Measurements from ENCODE around the gene METTL6. TPM values are rescaled to one million over a fixed set of nuclear protein-coding genes. Genes with fewer than 3 reads are reported as not detected.
"Not testable (repeated sequence)": the region's sequence is repeated elsewhere in the genome, so short reads cannot be mapped to it uniquely, and the experiment has no call there.

Gene METTL6
- polyA plus RNA-seq, 2 donors, result 5.6 to 8.9 TPM

GRCh38 chr3:15380980-15381890 lies 46.1 kb downstream of the METTL6 start:
- Histone ChIP-seq H3K9me3 (ENCODE audit: control insufficient read depth in 2 of 2, insufficient read depth in 1 of 2, low read depth in 1 of 2, low read length in 1 of 2) (peaks cover 0 to 2% of the 10 kb centered on the region in 2 donors), H3K4me1 (ENCODE audit: control insufficient read depth in 2 of 2, insufficient read depth in 2 of 2, low read length in 1 of 2) (no peaks in the 10 kb centered on the region), H3K36me3 (ENCODE audit: control insufficient read depth in 2 of 2, insufficient read depth in 2 of 2, low read length in 1 of 2) (no peaks in the 10 kb centered on the region), H3K4me3 (ENCODE audit: low read depth in 1 of 2, low read length in 2 of 2) (no peak overlapping the region), H3K27me3 (ENCODE audit: control insufficient read depth in 1 of 2, insufficient read depth in 2 of 2, low read length in 2 of 2) (no peaks in the 10 kb centered on the region), H3K27ac (ENCODE audit: low read depth in 2 of 2, low read length in 1 of 2) (no peak overlapping the region)
- WGBS, 2 donors, result 63 to 76% methylated on average over 6 of the region's 6 CpGs

DNA sequence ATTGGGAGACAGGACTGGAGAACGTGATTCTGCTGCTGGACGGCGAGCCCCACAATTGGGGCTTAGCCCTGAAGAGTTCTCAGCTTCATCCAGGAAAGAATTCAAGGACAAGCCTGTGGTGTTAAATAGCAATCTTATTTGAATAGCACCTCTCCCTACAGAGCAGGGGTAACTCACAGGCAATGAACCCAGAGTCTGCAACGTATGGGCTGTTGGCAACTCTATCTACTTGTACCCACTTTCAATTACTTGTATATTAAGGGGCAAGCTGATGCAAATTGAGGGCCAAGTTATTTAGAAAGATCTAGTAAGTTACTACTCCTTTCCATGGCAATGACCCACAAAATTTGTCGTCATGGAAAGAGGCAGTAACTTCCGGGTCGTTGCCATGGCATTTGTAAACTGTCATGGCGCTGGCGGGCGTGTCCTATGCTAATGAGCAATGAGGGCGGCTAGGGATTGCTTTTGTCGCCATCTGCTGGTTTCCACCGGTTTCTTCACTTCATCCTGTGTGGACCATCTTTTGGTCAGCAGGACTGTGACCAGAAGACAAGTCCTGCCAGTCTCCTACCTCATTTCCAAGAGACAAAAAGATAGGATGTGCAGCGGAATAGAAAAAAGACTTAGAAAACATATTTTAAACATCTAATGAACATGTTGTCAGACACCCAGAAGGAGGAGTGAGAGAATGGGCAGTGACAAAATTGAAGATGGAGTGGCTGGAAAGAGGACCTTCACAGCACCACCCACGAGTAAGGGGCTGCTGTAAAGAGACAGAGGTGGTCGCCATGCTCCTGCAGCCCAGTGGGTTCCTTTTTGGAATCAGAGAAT lies 49.2 kb downstream of the METTL6 start:
- Histone ChIP-seq H3K9me3 (ENCODE audit: control insufficient read depth in 2 of 2, insufficient read depth in 1 of 2, low read depth in 1 of 2, low read length in 1 of 2) (no peaks in the 10 kb centered on the region), H3K27ac (ENCODE audit: low read depth in 2 of 2, low read length in 1 of 2) (no peak overlapping the region), H3K4me1 (ENCODE audit: control insufficient read depth in 2 of 2, insufficient read depth in 2 of 2, low read length in 1 of 2) (no peaks in the 10 kb centered on the region), H3K36me3 (ENCODE audit: control insufficient read depth in 2 of 2, insufficient read depth in 2 of 2, low read length in 1 of 2) (no peaks in the 10 kb centered on the region), H3K4me3 (ENCODE audit: low read depth in 1 of 2, low read length in 2 of 2) (no peak overlapping the region), H3K27me3 (ENCODE audit: control insufficient read depth in 1 of 2, insufficient read depth in 2 of 2, low read length in 2 of 2) (no peaks in the 10 kb centered on the region)
- WGBS, 2 donors, result 24 to 26% methylated on average over 16 of the region's 16 CpGs

GRCh38 chr3:15375461-15376000 lies 51.8 kb downstream of the METTL6 start:
- Histone ChIP-seq H3K9me3 (ENCODE audit: control insufficient read depth in 2 of 2, insufficient read depth in 1 of 2, low read depth in 1 of 2, low read length in 1 of 2) (no peaks in the 10 kb centered on the region), H3K4me3 (ENCODE audit: low read depth in 1 of 2, low read length in 2 of 2) (no peak overlapping the region), H3K36me3 (ENCODE audit: control insufficient read depth in 2 of 2, insufficient read depth in 2 of 2, low read length in 1 of 2) (no peaks in the 10 kb centered on the region), H3K27me3 (ENCODE audit: control insufficient read depth in 1 of 2, insufficient read depth in 2 of 2, low read length in 2 of 2) (no peaks in the 10 kb centered on the region), H3K4me1 (ENCODE audit: control insufficient read depth in 2 of 2, insufficient read depth in 2 of 2, low read length in 1 of 2) (no peaks in the 10 kb centered on the region), H3K27ac (ENCODE audit: low read depth in 2 of 2, low read length in 1 of 2) (no peak overlapping the region)
- WGBS, 2 donors, result 94 to 96% methylated on average over 22 of the region's 22 CpGs

GRCh38 chr3:15372918-15373317 lies 54.4 kb downstream of the METTL6 start:
- H3K4me1 ChIP-seq (ENCODE audit: control insufficient read depth in 2 of 2, insufficient read depth in 2 of 2, low read length in 1 of 2), result no peaks in the 10 kb centered on the region
- no peaks in the 10 kb centered on the region for H3K9me3 ChIP-seq (ENCODE audit: control insufficient read depth in 2 of 2, insufficient read depth in 1 of 2, low read depth in 1 of 2, low read length in 1 of 2)
- H3K36me3 ChIP-seq (ENCODE audit: control insufficient read depth in 2 of 2, insufficient read depth in 2 of 2, low read length in 1 of 2), result no peaks in the 10 kb centered on the region
- WGBS, 2 donors, result 84 to 90% methylated on average over 4 of the region's 4 CpGs
- H3K4me3 ChIP-seq (ENCODE audit: low read depth in 1 of 2, low read length in 2 of 2), result no peak overlapping the region
- no peak overlapping the region for H3K27ac ChIP-seq (ENCODE audit: low read depth in 2 of 2, low read length in 1 of 2)
- H3K27me3 ChIP-seq (ENCODE audit: control insufficient read depth in 1 of 2, insufficient read depth in 2 of 2, low read length in 2 of 2), result no peaks in the 10 kb centered on the region

DNA sequence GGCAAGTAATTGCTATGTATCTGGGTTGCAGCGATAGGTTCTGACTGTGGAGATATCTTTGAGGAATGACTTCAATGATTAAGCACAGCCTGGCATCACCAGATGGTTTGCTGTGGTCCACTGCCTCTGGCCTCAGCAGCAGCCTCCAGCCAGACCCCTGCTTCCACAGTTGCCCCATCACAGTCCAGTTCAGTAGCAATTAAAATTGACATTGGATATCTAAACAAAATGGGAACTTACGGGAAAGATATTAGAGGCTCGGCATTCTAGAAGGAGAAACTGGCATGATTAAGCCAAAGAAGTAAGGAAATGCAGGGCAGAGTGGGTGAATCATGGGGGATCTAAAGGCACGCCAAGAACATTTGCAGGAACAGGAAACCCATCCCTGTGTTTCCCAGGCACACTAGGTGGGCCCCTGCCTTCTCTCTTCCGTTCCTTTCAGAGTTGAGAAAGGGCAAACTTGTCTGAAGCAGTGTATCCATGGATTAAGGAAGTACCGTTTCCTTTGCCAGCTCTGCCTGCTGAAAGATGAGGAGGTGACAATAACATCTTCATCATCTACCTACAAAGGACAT lies 58.7 kb downstream of the METTL6 start:
- H3K27me3 ChIP-seq (ENCODE audit: control insufficient read depth in 1 of 2, insufficient read depth in 2 of 2, low read length in 2 of 2), result no peaks in the 10 kb centered on the region
- H3K4me3 ChIP-seq (ENCODE audit: low read depth in 1 of 2, low read length in 2 of 2), result no peak overlapping the region
- no peak overlapping the region for H3K27ac ChIP-seq (ENCODE audit: low read depth in 2 of 2, low read length in 1 of 2)
- 80 to 81% methylated on average over 6 of the region's 6 CpGs for WGBS, 2 donors
- H3K36me3 ChIP-seq (ENCODE audit: control insufficient read depth in 2 of 2, insufficient read depth in 2 of 2, low read length in 1 of 2), result no peaks in the 10 kb centered on the region
- no peaks in the 10 kb centered on the region for H3K9me3 ChIP-seq (ENCODE audit: control insufficient read depth in 2 of 2, insufficient read depth in 1 of 2, low read depth in 1 of 2, low read length in 1 of 2)
- no peaks in the 10 kb centered on the region for H3K4me1 ChIP-seq (ENCODE audit: control insufficient read depth in 2 of 2, insufficient read depth in 2 of 2, low read length in 1 of 2)

DNA sequence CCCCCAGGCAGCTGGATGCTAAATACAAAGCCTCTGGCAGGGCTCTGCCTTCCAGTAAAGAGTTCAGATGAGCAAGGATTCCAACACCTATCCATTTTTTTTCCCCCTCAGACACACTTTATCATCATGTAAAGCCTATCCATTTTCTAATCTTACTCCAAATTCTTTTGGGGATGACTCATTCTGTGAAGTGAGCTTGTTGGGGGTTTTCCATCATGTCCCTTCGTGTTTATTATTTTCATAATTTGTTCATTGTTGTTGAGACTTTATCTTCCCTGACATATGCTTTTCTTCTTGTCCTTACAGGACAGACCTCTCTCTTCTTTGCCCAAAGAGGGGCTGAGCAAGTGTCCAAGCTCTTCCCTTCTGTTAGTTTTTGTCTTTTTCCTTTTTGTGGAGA lies 60.3 kb downstream of the METTL6 start:
- Histone ChIP-seq H3K9me3 (ENCODE audit: control insufficient read depth in 2 of 2, insufficient read depth in 1 of 2, low read depth in 1 of 2, low read length in 1 of 2) (no peaks in the 10 kb centered on the region), H3K27ac (ENCODE audit: low read depth in 2 of 2, low read length in 1 of 2) (no peak overlapping the region), H3K27me3 (ENCODE audit: control insufficient read depth in 1 of 2, insufficient read depth in 2 of 2, low read length in 2 of 2) (no peaks in the 10 kb centered on the region), H3K36me3 (ENCODE audit: control insufficient read depth in 2 of 2, insufficient read depth in 2 of 2, low read length in 1 of 2) (no peaks in the 10 kb centered on the region), H3K4me1 (ENCODE audit: control insufficient read depth in 2 of 2, insufficient read depth in 2 of 2, low read length in 1 of 2) (no peaks in the 10 kb centered on the region), H3K4me3 (ENCODE audit: low read depth in 1 of 2, low read length in 2 of 2) (no peak overlapping the region)
- WGBS, 2 donors, result 18 to 26% methylated on average over 1 of the region's 1 CpG

- not testable (repeated sequence) for H3K4me3 ChIP-seq (ENCODE audit: low read depth in 1 of 2, low read length in 2 of 2); H3K4me1 ChIP-seq (ENCODE audit: control insufficient read depth in 2 of 2, insufficient read depth in 2 of 2, low read length in 1 of 2); H3K9me3 ChIP-seq (ENCODE audit: control insufficient read depth in 2 of 2, insufficient read depth in 1 of 2, low read depth in 1 of 2, low read length in 1 of 2); H3K27me3 ChIP-seq (ENCODE audit: control insufficient read depth in 1 of 2, insufficient read depth in 2 of 2, low read length in 2 of 2); H3K36me3 ChIP-seq (ENCODE audit: control insufficient read depth in 2 of 2, insufficient read depth in 2 of 2, low read length in 1 of 2); H3K27ac ChIP-seq (ENCODE audit: low read depth in 2 of 2, low read length in 1 of 2)
- WGBS, 2 donors, result 22 to 28% methylated on average over 6 of the region's 6 CpGs
Observed at GRCh38 chr3:15364078-15364477, 63.3 kb downstream of the METTL6 start.

- no peaks in the 10 kb centered on the region for H3K36me3 ChIP-seq (ENCODE audit: control insufficient read depth in 2 of 2, insufficient read depth in 2 of 2, low read length in 1 of 2)
Observed at GRCh38 chr3:15361494-15362214, 65.7 kb downstream of the METTL6 start.

More at GRCh38 chr3:15361494-15362214, 65.7 kb downstream of the METTL6 start:
- WGBS, 2 donors, result 45 to 52% methylated on average over 11 of the region's 11 CpGs
- H3K27me3 ChIP-seq (ENCODE audit: control insufficient read depth in 1 of 2, insufficient read depth in 2 of 2, low read length in 2 of 2), result no peaks in the 10 kb centered on the region
- no peak overlapping the region for H3K27ac ChIP-seq (ENCODE audit: low read depth in 2 of 2, low read length in 1 of 2)
- H3K4me1 ChIP-seq (ENCODE audit: control insufficient read depth in 2 of 2, insufficient read depth in 2 of 2, low read length in 1 of 2), result peaks cover 0 to 3% of the 10 kb centered on the region in 2 donors
- no peaks in the 10 kb centered on the region for H3K9me3 ChIP-seq (ENCODE audit: control insufficient read depth in 2 of 2, insufficient read depth in 1 of 2, low read depth in 1 of 2, low read length in 1 of 2)
- no peak overlapping the region for H3K4me3 ChIP-seq (ENCODE audit: low read depth in 1 of 2, low read length in 2 of 2)

Measured in esophagus (tissue), 2 donors.